Panc1 (cell line): ENCODE measurements around the gene CRISPLD2. TPM values are rescaled to one million over a fixed set of nuclear protein-coding genes. Genes with fewer than 3 reads are reported as not detected.

Source experiments
- ATAC-seq: fragments of 200-7000 bp; cut with Tn5 transposase; 2 replicates; pipeline ENCODE4 v1.9.1; 2020; ENCODE audit warnings: mild to moderate bottlenecking, moderate library complexity
- BruUV-seq: library from RNA; stranded (reverse); fragments of 400-500 nt; replicated peaks from 2 replicates; lab custom pipeline; 2021; lab: Mats Ljungman, UMichigan
- CTCF ChIA-PET: fragments of 300-600 bp; sonication (Branson Sonifier 250); formaldehyde crosslinking; loops from one replicate; lab custom pipeline; 2022; ENCODE audit warnings: antibody characterized with exemption; lab: Charles Lee
- POLR2A ChIA-PET: fragments of 300-600 bp; sonication (Branson Sonifier 250); formaldehyde crosslinking; loops from one replicate; lab custom pipeline; 2022; ENCODE audit warnings: antibody characterized with exemption; lab: Charles Lee
- DNase-seq: peaks from one replicate; pipeline ENCODE4 v3.0.0-alpha.2; 2010; ENCODE audit warnings: low read depth, low spot score
- H3K27ac ChIP-seq: 2 replicates; pipeline ENCODE4 v1.5.1; 2011; ENCODE audit warnings: mild to moderate bottlenecking, low read length, inconsistent platforms
- H3K27me3 ChIP-seq: fragments of 200-500 bp; sonication (Bioruptor generic); 2 replicates; pipeline ENCODE4 v1.6.0; 2014; ENCODE audit warnings: low read length, inconsistent platforms; ENCODE audit not compliant: control insufficient read depth, insufficient read depth
- H3K36me3 ChIP-seq: fragments of 200-500 bp; sonication (Bioruptor generic); 2 replicates; pipeline ENCODE4 v1.5.1; 2014; ENCODE audit warnings: inconsistent platforms, mild to moderate bottlenecking, low read length, moderate library complexity; ENCODE audit not compliant: control insufficient read depth, insufficient read depth
- H3K4me1 ChIP-seq: 2 replicates; pipeline ENCODE4 v1.5.1; 2011; ENCODE audit warnings: inconsistent platforms, mild to moderate bottlenecking, low read length, moderate library complexity; ENCODE audit not compliant: control insufficient read depth, insufficient read depth
- H3K4me3 ChIP-seq, 2 experiments: 2 replicates each; pipeline ENCODE4 v1.5.1; 2011 to 2012; ENCODE audit warnings: low read depth in 2 of 2, low read length in 2 of 2, mild to moderate bottlenecking in 2 of 2, inconsistent platforms in 1 of 2, moderate library complexity in 1 of 2
- H3K9me3 ChIP-seq: fragments of 200-500 bp; sonication (Bioruptor generic); 2 replicates; pipeline ENCODE4 v1.5.1; 2014; ENCODE audit warnings: low read depth, mild to moderate bottlenecking, inconsistent platforms, low read length, moderate library complexity; ENCODE audit not compliant: control insufficient read depth, insufficient read depth
- POLR2AphosphoS5 ChIP-seq: IDR thresholded peaks from 2 replicates; pipeline ENCODE4 v1.6.1; 2012; ENCODE audit warnings: mild to moderate bottlenecking, low read depth, low read length, moderate library complexity
- SIN3A ChIP-seq: IDR thresholded peaks from 2 replicates; pipeline ENCODE4 v1.6.1; 2012; ENCODE audit warnings: low read depth, mild to moderate bottlenecking, low read length, moderate library complexity, borderline replicate concordance; ENCODE audit not compliant: insufficient read depth
- TCF7L2 ChIP-seq: IDR thresholded peaks from 2 replicates; pipeline ENCODE4 v1.6.1; 2011; ENCODE audit warnings: mild to moderate bottlenecking, low read depth, low read length, inconsistent platforms
- in situ Hi-C: cut with HindIII; loops from 2 replicates; pipeline ENCODE4 v1.10.0; 2016; ENCODE audit warnings: low sequenced_read_pairs, low pct_unique_long_range_greater_than_20kb
- intact Hi-C: fragments of 100-400 bp; cut with micrococcal nuclease; formaldehyde crosslinking; loops from one replicate; pipeline ENCODE4 v1.10.0; 2022; ENCODE audit not compliant: unreplicated experiment
- total RNA-seq: library from RNA; stranded (reverse); gene quantifications from one replicate; pipeline ENCODE4 v1.2.1, GENCODE V29; 2021; ENCODE audit not compliant: unreplicated experiment
- TF ChIP-seq, protein P1 (sequence below): fragments of 450-650 bp; IDR thresholded peaks from 2 replicates; pipeline ENCODE4 v1.5.1; 2017; ENCODE audit warnings: mild to moderate bottlenecking
- TF ChIP-seq, protein P2 (sequence below), 2 experiments: IDR thresholded peaks; 2 replicates each; pipeline ENCODE4 v1.6.1; 2011 to 2012; ENCODE audit warnings: low read depth in 2 of 2, control low read depth in 1 of 2, low read length in 1 of 2, mild to moderate bottlenecking in 1 of 2, moderate library complexity in 1 of 2; ENCODE audit not compliant: insufficient read depth in 1 of 2

CRISPLD2 gene
- total RNA-seq, 1 experiment from 2014 or later: 12.9 TPM

DNA sequence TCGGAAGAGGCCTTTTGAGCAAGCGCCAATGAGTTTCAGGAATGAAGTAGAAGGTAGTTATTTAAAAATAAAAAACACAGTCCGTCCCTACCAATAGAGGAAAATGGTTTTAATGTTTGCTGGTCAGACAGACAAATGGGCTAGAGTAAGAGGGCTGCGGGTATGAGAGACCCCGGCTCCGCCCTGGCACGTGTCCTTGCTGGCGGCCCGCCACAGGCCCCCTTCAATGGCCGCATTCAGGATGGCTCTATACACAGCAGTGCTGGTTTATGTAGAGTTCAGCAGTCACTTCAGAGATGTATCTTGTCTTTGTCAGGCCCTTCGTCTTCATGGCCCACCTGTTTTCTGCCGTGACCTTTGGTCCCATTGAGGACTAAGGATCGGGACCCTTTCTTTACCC, 87.3 kb downstream of the CRISPLD2 start:
- no peaks in the 10 kb centered on the region for H3K9me3 ChIP-seq
- CTCF ChIA-PET: no interaction called here
- no peak overlapping the region for H3K4me3 ChIP-seq
- no peaks in the 10 kb centered on the region for H3K27me3 ChIP-seq
- intact Hi-C loops (no loop called here), in situ Hi-C loops (no loop called here)
- DNase-seq (no peak), ATAC-seq (no peak)
- TF ChIP-seq, protein P1, sequence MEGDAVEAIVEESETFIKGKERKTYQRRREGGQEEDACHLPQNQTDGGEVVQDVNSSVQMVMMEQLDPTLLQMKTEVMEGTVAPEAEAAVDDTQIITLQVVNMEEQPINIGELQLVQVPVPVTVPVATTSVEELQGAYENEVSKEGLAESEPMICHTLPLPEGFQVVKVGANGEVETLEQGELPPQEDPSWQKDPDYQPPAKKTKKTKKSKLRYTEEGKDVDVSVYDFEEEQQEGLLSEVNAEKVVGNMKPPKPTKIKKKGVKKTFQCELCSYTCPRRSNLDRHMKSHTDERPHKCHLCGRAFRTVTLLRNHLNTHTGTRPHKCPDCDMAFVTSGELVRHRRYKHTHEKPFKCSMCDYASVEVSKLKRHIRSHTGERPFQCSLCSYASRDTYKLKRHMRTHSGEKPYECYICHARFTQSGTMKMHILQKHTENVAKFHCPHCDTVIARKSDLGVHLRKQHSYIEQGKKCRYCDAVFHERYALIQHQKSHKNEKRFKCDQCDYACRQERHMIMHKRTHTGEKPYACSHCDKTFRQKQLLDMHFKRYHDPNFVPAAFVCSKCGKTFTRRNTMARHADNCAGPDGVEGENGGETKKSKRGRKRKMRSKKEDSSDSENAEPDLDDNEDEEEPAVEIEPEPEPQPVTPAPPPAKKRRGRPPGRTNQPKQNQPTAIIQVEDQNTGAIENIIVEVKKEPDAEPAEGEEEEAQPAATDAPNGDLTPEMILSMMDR: no peak
- TF ChIP-seq SIN3A (no peak), TCF7L2 (no peak)
- TF ChIP-seq, protein P2, sequence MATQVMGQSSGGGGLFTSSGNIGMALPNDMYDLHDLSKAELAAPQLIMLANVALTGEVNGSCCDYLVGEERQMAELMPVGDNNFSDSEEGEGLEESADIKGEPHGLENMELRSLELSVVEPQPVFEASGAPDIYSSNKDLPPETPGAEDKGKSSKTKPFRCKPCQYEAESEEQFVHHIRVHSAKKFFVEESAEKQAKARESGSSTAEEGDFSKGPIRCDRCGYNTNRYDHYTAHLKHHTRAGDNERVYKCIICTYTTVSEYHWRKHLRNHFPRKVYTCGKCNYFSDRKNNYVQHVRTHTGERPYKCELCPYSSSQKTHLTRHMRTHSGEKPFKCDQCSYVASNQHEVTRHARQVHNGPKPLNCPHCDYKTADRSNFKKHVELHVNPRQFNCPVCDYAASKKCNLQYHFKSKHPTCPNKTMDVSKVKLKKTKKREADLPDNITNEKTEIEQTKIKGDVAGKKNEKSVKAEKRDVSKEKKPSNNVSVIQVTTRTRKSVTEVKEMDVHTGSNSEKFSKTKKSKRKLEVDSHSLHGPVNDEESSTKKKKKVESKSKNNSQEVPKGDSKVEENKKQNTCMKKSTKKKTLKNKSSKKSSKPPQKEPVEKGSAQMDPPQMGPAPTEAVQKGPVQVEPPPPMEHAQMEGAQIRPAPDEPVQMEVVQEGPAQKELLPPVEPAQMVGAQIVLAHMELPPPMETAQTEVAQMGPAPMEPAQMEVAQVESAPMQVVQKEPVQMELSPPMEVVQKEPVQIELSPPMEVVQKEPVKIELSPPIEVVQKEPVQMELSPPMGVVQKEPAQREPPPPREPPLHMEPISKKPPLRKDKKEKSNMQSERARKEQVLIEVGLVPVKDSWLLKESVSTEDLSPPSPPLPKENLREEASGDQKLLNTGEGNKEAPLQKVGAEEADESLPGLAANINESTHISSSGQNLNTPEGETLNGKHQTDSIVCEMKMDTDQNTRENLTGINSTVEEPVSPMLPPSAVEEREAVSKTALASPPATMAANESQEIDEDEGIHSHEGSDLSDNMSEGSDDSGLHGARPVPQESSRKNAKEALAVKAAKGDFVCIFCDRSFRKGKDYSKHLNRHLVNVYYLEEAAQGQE (IDR thresholded peaks at IDR 0.05; ENCODE audit: insufficient read depth in 1 of 2, low read depth in 2 of 2, low read length in 1 of 2): no peak
- no peaks in the 10 kb centered on the region for H3K4me1 ChIP-seq
- BruUV-seq: no TSS peak
- no peaks in the 10 kb centered on the region for H3K36me3 ChIP-seq
- no peak overlapping the region for H3K27ac ChIP-seq
- POLR2A ChIA-PET: no interaction called here

DNA sequence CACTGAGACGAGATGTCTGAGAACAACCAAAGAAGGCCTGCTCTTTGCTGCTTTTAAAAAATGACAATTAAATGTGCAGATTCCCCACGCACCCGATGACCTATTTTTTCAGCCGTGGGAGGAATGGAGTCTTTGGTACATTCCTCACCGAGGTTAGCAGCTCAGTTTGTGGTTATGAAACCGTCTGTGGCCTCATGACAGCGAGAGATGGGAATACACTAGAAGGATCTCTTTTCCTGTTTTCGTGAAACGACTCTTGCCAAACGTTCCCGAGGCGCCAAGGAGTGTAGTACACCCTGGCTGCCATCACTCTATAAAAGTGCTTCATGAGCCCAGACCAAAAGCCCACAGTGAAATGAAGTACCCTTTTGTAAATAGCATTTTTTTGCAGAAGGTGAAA, 87.8 kb downstream of the CRISPLD2 start:
- H3K27ac ChIP-seq: no peak overlapping the region
- no peak for DNase-seq
- in situ Hi-C loops (no loop called here), intact Hi-C loops (no loop called here)
- H3K36me3 ChIP-seq: no peaks in the 10 kb centered on the region
- ChIA-PET POLR2A (no interaction called here), CTCF (no interaction called here)
- H3K4me1 ChIP-seq: no peaks in the 10 kb centered on the region
- no peaks in the 10 kb centered on the region for H3K27me3 ChIP-seq
- no peaks in the 10 kb centered on the region for H3K9me3 ChIP-seq
- TF ChIP-seq, protein P2 (IDR thresholded peaks at IDR 0.05; ENCODE audit: insufficient read depth in 1 of 2, low read depth in 2 of 2, low read length in 1 of 2): no peak
- TF ChIP-seq POLR2AphosphoS5 (no peak), TCF7L2 (no peak), SIN3A (no peak)
- no TSS peak for BruUV-seq
- ATAC-seq: no peak
- H3K4me3 ChIP-seq: no peak overlapping the region
